ENCODE results near the gene PODN.

Gene PODN

GRCh38 chr1:53111693-53112092, 49.7 kb downstream of the PODN start:
- no peak for DNase-seq (ENCODE audit: low read depth in 1 of 2, low spot score in 1 of 2)
- Histone ChIP-seq H3K4me3 (replicated peaks; ENCODE audit: insufficient read depth, low read length) (no peak overlapping the region), H3K27ac (replicated peaks) (no peak overlapping the region), H3K27me3 (ENCODE audit: insufficient read depth, poor library complexity, severe bottlenecking) (peaks cover 10% of the 10 kb centered on the region)
- TF ChIP-seq SPI1 (IDR thresholded peaks at IDR 0.05; ENCODE audit: borderline replicate concordance, low read depth) = no peak
- TF ChIP-seq GABPA (IDR thresholded peaks at IDR 0.05; ENCODE audit: low read depth) = no peak
- no peak for TF ChIP-seq POLR2AphosphoS5 (IDR thresholded peaks at IDR 0.05; ENCODE audit: low read depth)
- TF ChIP-seq CTCF (IDR thresholded peaks at IDR 0.05; ENCODE audit: insufficient read depth, low read length) = no peak
- TF ChIP-seq REST (IDR thresholded peaks at IDR 0.05; ENCODE audit: insufficient replicate concordance, low read depth) = no peak

- no peak overlapping the region for H3K4me3 ChIP-seq (replicated peaks; ENCODE audit: insufficient read depth, low read length)
- H3K27ac ChIP-seq (replicated peaks) = no peak overlapping the region
- TF ChIP-seq SPI1 (IDR thresholded peaks at IDR 0.05; ENCODE audit: borderline replicate concordance, low read depth) (no peak), POLR2AphosphoS5 (IDR thresholded peaks at IDR 0.05; ENCODE audit: low read depth) (no peak), CTCF (IDR thresholded peaks at IDR 0.05; ENCODE audit: insufficient read depth, low read length) (no peak), GABPA (IDR thresholded peaks at IDR 0.05; ENCODE audit: low read depth) (no peak), REST (IDR thresholded peaks at IDR 0.05; ENCODE audit: insufficient replicate concordance, low read depth) (no peak)
- peaks cover 8% of the 10 kb centered on the region for H3K27me3 ChIP-seq (ENCODE audit: insufficient read depth, poor library complexity, severe bottlenecking)
- no peak for DNase-seq (ENCODE audit: low read depth in 1 of 2, low spot score in 1 of 2)
Observed at GRCh38 chr1:53112271-53112774, 50.3 kb downstream of the PODN start.

GRCh38 chr1:53112861-53113260, 50.8 kb downstream of the PODN start:
- H3K4me3 ChIP-seq (replicated peaks; ENCODE audit: insufficient read depth, low read length) = no peak overlapping the region
- TF ChIP-seq POLR2AphosphoS5 (IDR thresholded peaks at IDR 0.05; ENCODE audit: low read depth) (no peak), CTCF (IDR thresholded peaks at IDR 0.05; ENCODE audit: insufficient read depth, low read length) (no peak), REST (IDR thresholded peaks at IDR 0.05; ENCODE audit: insufficient replicate concordance, low read depth) (no peak), SPI1 (IDR thresholded peaks at IDR 0.05; ENCODE audit: borderline replicate concordance, low read depth) (no peak), GABPA (IDR thresholded peaks at IDR 0.05; ENCODE audit: low read depth) (no peak)
- H3K27me3 ChIP-seq (ENCODE audit: insufficient read depth, poor library complexity, severe bottlenecking) = peaks cover 2% of the 10 kb centered on the region
- no peak for DNase-seq (ENCODE audit: low read depth in 1 of 2, low spot score in 1 of 2)
- no peak overlapping the region for H3K27ac ChIP-seq (replicated peaks)

All from HL-60 (cell line).